OCI-LY1 (cell line): Measurements from ENCODE around the gene LRP1.

Experiments
- H2AFZ ChIP-seq: fragments of 200-600 bp; sonication (generic), shearing (Covaris generic); 2 replicates; pipeline ENCODE4 v1.6.0; 2014; ENCODE audit warnings: antibody characterized with exemption, mild to moderate bottlenecking, low read length
- H3F3A ChIP-seq: fragments of 200-600 bp; sonication (generic), shearing (Covaris generic); 2 replicates; pipeline ENCODE4 v1.6.0; 2014; ENCODE audit warnings: mild to moderate bottlenecking, antibody characterized with exemption, low read length, moderate library complexity; ENCODE audit not compliant: insufficient read depth
- H3K27ac ChIP-seq: fragments of 200-600 bp; sonication (generic); 2 replicates; pipeline ENCODE4 v1.5.1; 2014; ENCODE audit warnings: low read length, mixed run types, mild to moderate bottlenecking, low read depth; ENCODE audit not compliant: poor library complexity, severe bottlenecking
- H3K27me3 ChIP-seq: fragments of 200-600 bp; sonication (generic); 2 replicates; pipeline ENCODE4 v1.6.0; 2014; ENCODE audit warnings: antibody characterized with exemption, mild to moderate bottlenecking, low read length, moderate library complexity; ENCODE audit not compliant: insufficient read depth
- H3K36me3 ChIP-seq: fragments of 200-600 bp; sonication (generic); 2 replicates; pipeline ENCODE4 v1.6.1; 2014; ENCODE audit warnings: mild to moderate bottlenecking, antibody characterized with exemption, low read length, moderate library complexity, mixed read lengths; ENCODE audit not compliant: insufficient read depth
- H3K4me1 ChIP-seq: fragments of 200-600 bp; sonication (generic); 2 replicates; pipeline ENCODE4 v1.5.1; 2014; ENCODE audit warnings: mild to moderate bottlenecking, low read length, moderate library complexity; ENCODE audit not compliant: insufficient read depth, severe bottlenecking
- H3K4me2 ChIP-seq: fragments of 200-600 bp; sonication (generic), shearing (Covaris generic); 2 replicates; pipeline ENCODE4 v1.6.1; 2014; ENCODE audit warnings: low read length
- H3K4me3 ChIP-seq: fragments of 200-600 bp; sonication (generic); 2 replicates; pipeline ENCODE4 v1.5.1; 2014; ENCODE audit warnings: low read length, low read depth, mild to moderate bottlenecking, mixed read lengths; ENCODE audit not compliant: poor library complexity, severe bottlenecking
- H3K79me2 ChIP-seq: fragments of 200-600 bp; shearing (Covaris generic); 2 replicates; pipeline ENCODE4 v1.6.1; 2016; ENCODE audit warnings: mixed run types, low read length, mixed read lengths; ENCODE audit not compliant: insufficient read depth
- H3K9ac ChIP-seq: fragments of 200-600 bp; sonication (generic), shearing (Covaris generic); 2 replicates; pipeline ENCODE4 v1.6.1; 2014; ENCODE audit warnings: mild to moderate bottlenecking, low read length, mixed read lengths
- H3K9me2 ChIP-seq: fragments of 200-600 bp; sonication (generic), shearing (Covaris generic); 2 replicates; pipeline ENCODE4 v1.6.1; 2014; ENCODE audit warnings: low read depth, mild to moderate bottlenecking, low read length, mixed read lengths
- H3K9me3 ChIP-seq: fragments of 200-600 bp; shearing (Covaris generic); 2 replicates; pipeline ENCODE4 v1.6.1; 2014; ENCODE audit warnings: low read length, mixed read lengths
- H4K20me1 ChIP-seq: fragments of 200-600 bp; sonication (generic), shearing (Covaris generic); 2 replicates; pipeline ENCODE4 v1.6.0; 2016; ENCODE audit warnings: mild to moderate bottlenecking, low read length; ENCODE audit not compliant: insufficient read depth
- EZH2 ChIP-seq: fragments of 200-600 bp; sonication (generic), shearing (Covaris generic); IDR thresholded peaks from 2 replicates; pipeline ENCODE4 v1.8.0; 2017; ENCODE audit warnings: borderline replicate concordance, mixed run types, mild to moderate bottlenecking, antibody characterized with exemption, low read length, moderate library complexity, mixed read lengths
- TF ChIP-seq, protein P1 (sequence below): fragments of 200-600 bp; sonication (generic), shearing (Covaris generic); IDR thresholded peaks from 2 replicates; pipeline ENCODE4 v1.5.1; 2017; ENCODE audit warnings: mild to moderate bottlenecking, antibody characterized with exemption, low read length, moderate library complexity, mixed read lengths

The LRP1 gene

DNA sequence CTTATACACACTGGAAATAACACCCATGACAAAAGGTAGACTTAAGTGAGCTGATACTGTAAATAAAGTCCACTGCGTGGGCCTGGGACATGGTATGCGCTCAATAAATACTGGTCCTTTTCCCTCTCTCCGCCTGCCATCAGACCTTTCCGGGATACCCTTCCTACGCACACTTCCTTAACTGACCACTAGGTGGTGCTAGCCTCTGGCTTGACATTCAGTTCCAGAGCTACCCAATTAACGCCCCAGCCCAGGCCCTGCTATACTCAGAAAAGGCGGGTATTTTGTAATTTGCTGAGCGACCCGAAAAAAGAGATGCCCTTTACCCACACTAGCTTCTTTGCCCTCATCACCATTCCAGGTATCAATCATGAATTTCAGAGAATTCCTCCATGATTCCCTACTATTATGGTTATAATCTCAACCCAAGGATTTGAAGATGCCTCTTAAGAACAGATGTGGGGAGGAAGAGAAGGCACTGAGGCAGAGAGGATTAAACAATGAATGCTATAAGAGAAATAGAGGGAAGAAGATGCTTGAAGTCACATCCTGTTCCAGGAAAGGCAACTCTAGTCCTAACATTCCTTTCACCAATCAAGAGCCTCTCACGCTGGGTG lies 3.9 kb upstream of the LRP1 start:
- H3K9me3 ChIP-seq = peaks cover 3% of the 10 kb centered on the region; the same call in 1 of the 2 replicates
- no peak overlapping the region for H3K27ac ChIP-seq
- H3F3A ChIP-seq = no peaks in the 10 kb centered on the region
- H3K36me3 ChIP-seq = peaks cover 6% of the 10 kb centered on the region; the same call in 1 of the 2 replicates
- H2AFZ ChIP-seq = no peak overlapping the region
- H3K4me3 ChIP-seq = no peak overlapping the region
- H3K79me2 ChIP-seq = no peaks in the 10 kb centered on the region
- H3K9me2 ChIP-seq = no peaks in the 10 kb centered on the region
- H4K20me1 ChIP-seq = no peaks in the 10 kb centered on the region
- no peak overlapping the region for H3K4me2 ChIP-seq
- TF ChIP-seq EZH2 = no peak
- TF ChIP-seq, protein P1, sequence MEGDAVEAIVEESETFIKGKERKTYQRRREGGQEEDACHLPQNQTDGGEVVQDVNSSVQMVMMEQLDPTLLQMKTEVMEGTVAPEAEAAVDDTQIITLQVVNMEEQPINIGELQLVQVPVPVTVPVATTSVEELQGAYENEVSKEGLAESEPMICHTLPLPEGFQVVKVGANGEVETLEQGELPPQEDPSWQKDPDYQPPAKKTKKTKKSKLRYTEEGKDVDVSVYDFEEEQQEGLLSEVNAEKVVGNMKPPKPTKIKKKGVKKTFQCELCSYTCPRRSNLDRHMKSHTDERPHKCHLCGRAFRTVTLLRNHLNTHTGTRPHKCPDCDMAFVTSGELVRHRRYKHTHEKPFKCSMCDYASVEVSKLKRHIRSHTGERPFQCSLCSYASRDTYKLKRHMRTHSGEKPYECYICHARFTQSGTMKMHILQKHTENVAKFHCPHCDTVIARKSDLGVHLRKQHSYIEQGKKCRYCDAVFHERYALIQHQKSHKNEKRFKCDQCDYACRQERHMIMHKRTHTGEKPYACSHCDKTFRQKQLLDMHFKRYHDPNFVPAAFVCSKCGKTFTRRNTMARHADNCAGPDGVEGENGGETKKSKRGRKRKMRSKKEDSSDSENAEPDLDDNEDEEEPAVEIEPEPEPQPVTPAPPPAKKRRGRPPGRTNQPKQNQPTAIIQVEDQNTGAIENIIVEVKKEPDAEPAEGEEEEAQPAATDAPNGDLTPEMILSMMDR = peak; percentile 84
- peaks cover 21% of the 10 kb centered on the region; the same call in 1 of the 2 replicates for H3K27me3 ChIP-seq
- no peak overlapping the region for H3K9ac ChIP-seq
- H3K4me1 ChIP-seq = peaks cover 12% of the 10 kb centered on the region

DNA sequence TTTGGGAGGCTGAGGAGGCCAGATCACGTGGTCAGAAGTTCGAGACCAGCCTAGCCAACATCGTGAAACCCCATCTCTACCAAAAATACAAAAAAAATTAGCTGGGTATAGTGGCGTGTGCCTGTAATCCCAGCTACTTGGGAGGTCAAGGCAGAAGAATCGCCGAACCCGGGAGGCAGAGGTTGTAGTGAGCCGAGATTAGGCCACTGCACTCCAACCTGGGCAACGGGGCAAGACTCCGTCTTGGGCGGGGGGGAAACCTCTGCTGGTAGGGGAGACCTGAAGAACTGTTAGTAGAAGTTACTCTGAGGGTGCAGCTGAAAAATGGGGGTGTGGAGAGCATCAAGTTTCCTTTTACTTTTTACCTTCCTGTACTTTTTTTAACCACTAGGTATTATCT lies 2.2 kb upstream of the LRP1 start:
- Histone ChIP-seq H3K4me1 (peaks cover 12% of the 10 kb centered on the region), H4K20me1 (no peaks in the 10 kb centered on the region), H3K9me3 (peaks cover 3% of the 10 kb centered on the region; the same call in 1 of the 2 replicates), H3K79me2 (no peaks in the 10 kb centered on the region), H3F3A (no peaks in the 10 kb centered on the region), H3K27me3 (peaks cover 21% of the 10 kb centered on the region; the same call in 1 of the 2 replicates), H3K9ac (no peak overlapping the region), H2AFZ (no peak overlapping the region), H3K36me3 (peaks cover 6% of the 10 kb centered on the region; the same call in 1 of the 2 replicates), H3K27ac (no peak overlapping the region), H3K9me2 (no peaks in the 10 kb centered on the region), H3K4me2 (no peak overlapping the region), H3K4me3 (no peak overlapping the region)
- TF ChIP-seq EZH2 = no peak
- TF ChIP-seq, protein P1 = no peak

DNA sequence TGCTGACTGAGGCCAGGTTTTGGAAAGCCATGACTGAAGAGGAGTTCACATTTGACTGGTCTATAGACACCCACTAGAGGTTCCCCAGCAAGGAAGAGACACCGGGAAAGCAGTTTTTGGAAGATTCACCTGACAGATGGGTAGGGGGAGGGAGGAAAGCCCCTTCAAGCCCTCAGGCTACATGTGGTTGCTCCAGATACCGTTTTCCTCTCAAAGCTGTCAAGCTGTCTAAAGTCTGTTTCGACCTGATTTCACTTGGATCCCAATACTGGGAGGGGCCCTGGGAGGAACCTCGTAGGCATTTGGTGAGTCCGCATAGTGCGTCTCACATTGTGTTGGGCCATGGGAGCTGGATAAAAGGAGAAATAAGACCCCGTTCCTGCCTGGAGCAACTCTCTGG lies 1.7 kb upstream of the LRP1 start:
- H3K9ac ChIP-seq = no peak overlapping the region
- H2AFZ ChIP-seq = no peak overlapping the region
- no peak overlapping the region for H3K27ac ChIP-seq
- H3K9me2 ChIP-seq = no peaks in the 10 kb centered on the region
- H3F3A ChIP-seq = no peaks in the 10 kb centered on the region
- TF ChIP-seq, protein P1 = no peak
- no peak for TF ChIP-seq EZH2
- H3K27me3 ChIP-seq = peaks cover 21% of the 10 kb centered on the region; the same call in 1 of the 2 replicates
- H3K36me3 ChIP-seq = peaks cover 6% of the 10 kb centered on the region; the same call in 1 of the 2 replicates
- H3K4me2 ChIP-seq = no peak overlapping the region
- no peak overlapping the region for H3K4me3 ChIP-seq
- no peaks in the 10 kb centered on the region for H3K79me2 ChIP-seq
- no peaks in the 10 kb centered on the region for H4K20me1 ChIP-seq
- H3K9me3 ChIP-seq = peaks cover 3% of the 10 kb centered on the region; the same call in 1 of the 2 replicates
- peaks cover 12% of the 10 kb centered on the region for H3K4me1 ChIP-seq
